OCI-LY3 (cell line): Measurements from ENCODE around the gene EMX1.

Source experiments
- EZH2phosphoT487 ChIP-seq: fragments of 200-600 bp; shearing (Covaris generic); IDR thresholded peaks from 2 replicates; pipeline ENCODE4 v1.6.1; 2018; ENCODE audit warnings: antibody characterized with exemption, mixed run types, low read depth
- TF ChIP-seq, protein P1 (sequence below): fragments of 200-600, 300-600 bp; sonication (generic); IDR thresholded peaks from 2 replicates; pipeline ENCODE4 v1.5.1; 2014; ENCODE audit warnings: antibody characterized with exemption, low read length, low read depth

DNA sequence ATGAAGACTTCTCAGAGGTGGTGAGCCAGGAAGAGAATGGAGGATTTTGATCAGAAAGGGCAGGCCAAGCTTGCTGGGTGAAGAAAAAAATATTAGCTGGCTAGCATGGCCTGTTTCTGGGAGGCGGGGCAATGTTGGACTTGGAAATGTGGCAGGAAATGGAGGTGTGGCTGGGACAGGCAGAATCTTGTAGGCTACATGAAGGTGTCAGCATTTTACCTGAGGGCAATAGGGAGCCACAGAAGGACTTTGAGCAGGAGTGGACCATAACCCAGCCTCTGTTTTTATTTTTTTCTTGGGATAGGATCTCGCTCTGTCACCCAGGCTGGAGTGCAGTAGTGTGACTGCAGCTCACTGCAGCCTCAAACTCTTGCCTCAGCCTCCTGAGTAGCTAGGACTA lies 31.7 kb downstream of the EMX1 start:
- TF ChIP-seq, protein P1, sequence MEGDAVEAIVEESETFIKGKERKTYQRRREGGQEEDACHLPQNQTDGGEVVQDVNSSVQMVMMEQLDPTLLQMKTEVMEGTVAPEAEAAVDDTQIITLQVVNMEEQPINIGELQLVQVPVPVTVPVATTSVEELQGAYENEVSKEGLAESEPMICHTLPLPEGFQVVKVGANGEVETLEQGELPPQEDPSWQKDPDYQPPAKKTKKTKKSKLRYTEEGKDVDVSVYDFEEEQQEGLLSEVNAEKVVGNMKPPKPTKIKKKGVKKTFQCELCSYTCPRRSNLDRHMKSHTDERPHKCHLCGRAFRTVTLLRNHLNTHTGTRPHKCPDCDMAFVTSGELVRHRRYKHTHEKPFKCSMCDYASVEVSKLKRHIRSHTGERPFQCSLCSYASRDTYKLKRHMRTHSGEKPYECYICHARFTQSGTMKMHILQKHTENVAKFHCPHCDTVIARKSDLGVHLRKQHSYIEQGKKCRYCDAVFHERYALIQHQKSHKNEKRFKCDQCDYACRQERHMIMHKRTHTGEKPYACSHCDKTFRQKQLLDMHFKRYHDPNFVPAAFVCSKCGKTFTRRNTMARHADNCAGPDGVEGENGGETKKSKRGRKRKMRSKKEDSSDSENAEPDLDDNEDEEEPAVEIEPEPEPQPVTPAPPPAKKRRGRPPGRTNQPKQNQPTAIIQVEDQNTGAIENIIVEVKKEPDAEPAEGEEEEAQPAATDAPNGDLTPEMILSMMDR = no peak
- no peak for TF ChIP-seq EZH2phosphoT487
